HepG2 (cell line): Measurements from ENCODE around the gene GRIK4.

Experiments
- CTCF ChIP-seq: sonication (generic); formaldehyde crosslinking; IDR thresholded peaks from 2 replicates; pipeline ENCODE4 v1.5.0; 2020; ENCODE audit warnings: mild to moderate bottlenecking, missing genetic modification reagents, moderate library complexity
- GABPB1 ChIP-seq: IDR thresholded peaks from 2 replicates; pipeline ENCODE4 v1.6.1; 2016; ENCODE audit warnings: mild to moderate bottlenecking, missing genetic modification reagents, moderate library complexity, missing compliant biosample characterization
- MAX ChIP-seq: IDR thresholded peaks from 2 replicates; pipeline ENCODE4 v1.6.1; 2012; ENCODE audit warnings: inconsistent platforms
- MEIS2 ChIP-seq: sonication (generic); formaldehyde crosslinking; IDR thresholded peaks from 2 replicates; pipeline ENCODE4 v1.9.0; 2021; ENCODE audit warnings: mild to moderate bottlenecking, missing genetic modification reagents
- NR0B2 ChIP-seq: sonication (generic); formaldehyde crosslinking; IDR thresholded peaks from 2 replicates; pipeline ENCODE4 v1.4.0; 2020; ENCODE audit warnings: mild to moderate bottlenecking, missing genetic modification reagents
- PBX3 ChIP-seq: sonication (generic); formaldehyde crosslinking; IDR thresholded peaks from 2 replicates; pipeline ENCODE4 v1.8.1; 2023; ENCODE audit warnings: missing genetic modification reagents, inconsistent platforms, borderline replicate concordance
- POLR2A ChIP-seq, 2 experiments: IDR thresholded peaks; 2 replicates each; pipeline ENCODE4 v1.6.1; 2011; ENCODE audit warnings: low read depth in 2 of 2, low read length in 2 of 2, mild to moderate bottlenecking in 1 of 2, moderate library complexity in 1 of 2; ENCODE audit not compliant: insufficient read depth in 1 of 2
- SMC3 ChIP-seq: IDR thresholded peaks from 2 replicates; pipeline ENCODE4 v1.6.1; 2011; ENCODE audit warnings: low read length, improper control_type of control experiment
- TAF1 ChIP-seq: sonication (generic); formaldehyde crosslinking; IDR thresholded peaks from 2 replicates; pipeline ENCODE4 v1.4.0; 2020; ENCODE audit warnings: missing genetic modification reagents

GRCh38 chr11:120608760-120609211, 97.2 kb downstream of the GRIK4 start:
- no peak for TF ChIP-seq NR0B2
- no peak for TF ChIP-seq CTCF (CRISPR knock-in tag)
- TF ChIP-seq MEIS2 (CRISPR knock-in tag): no peak
- no peak for TF ChIP-seq TAF1 (CRISPR knock-in tag)
- no peak for TF ChIP-seq GABPB1
- no peak for TF ChIP-seq POLR2A (IDR thresholded peaks at IDR 0.05; ENCODE audit: insufficient read depth in 1 of 2, low read depth in 2 of 2, low read length in 2 of 2)
- TF ChIP-seq SMC3: no peak
- no peak for TF ChIP-seq MAX
- no peak for TF ChIP-seq PBX3 (CRISPR knock-in tag)
